ENCODE data around the gene C1orf56.
A peak's percentile ranks its signal among the peaks of the same experiment; 100 is the strongest.
"Not testable (repeated sequence)": the region's sequence is repeated elsewhere in the genome, so short reads cannot be mapped to it uniquely, and the experiment has no call there.

C1orf56 gene

GRCh38 chr1:151062741-151063371 is 15.3 kb downstream of the C1orf56 start:
- DNase-seq: no peak

GRCh38 chr1:151065089-151065645 is 17.6 kb downstream of the C1orf56 start:
- DNase-seq: no peak

GRCh38 chr1:151067185-151067584 is 19.6 kb downstream of the C1orf56 start:
- DNase-seq: no peak

GRCh38 chr1:151069103-151069486 is 21.5 kb downstream of the C1orf56 start:
- no peak for DNase-seq

GRCh38 chr1:151070474-151071276 is 23.1 kb downstream of the C1orf56 start, which contains the start of gene GABPB2:
Gene GABPB2 (plus strand): TSS chr1:151070761. CDS start chr1:151088190, 17,429 bp downstream.
- DNase-seq: peak; percentile 96

GRCh38 chr1:151072224-151072623 is 24.7 kb downstream of the C1orf56 start:
- no peak for DNase-seq

GRCh38 chr1:151085953-151086559 is 38.5 kb downstream of the C1orf56 start:
- no peak for DNase-seq

- DNase-seq: not testable (repeated sequence)
Observed at GRCh38 chr1:151097426-151097825, 49.9 kb downstream of the C1orf56 start.

GRCh38 chr1:151098126-151098525 is 50.6 kb downstream of the C1orf56 start:
- DNase-seq: no peak
